ENCODE data around the gene RERE.

- TF ChIP-seq, protein P1, sequence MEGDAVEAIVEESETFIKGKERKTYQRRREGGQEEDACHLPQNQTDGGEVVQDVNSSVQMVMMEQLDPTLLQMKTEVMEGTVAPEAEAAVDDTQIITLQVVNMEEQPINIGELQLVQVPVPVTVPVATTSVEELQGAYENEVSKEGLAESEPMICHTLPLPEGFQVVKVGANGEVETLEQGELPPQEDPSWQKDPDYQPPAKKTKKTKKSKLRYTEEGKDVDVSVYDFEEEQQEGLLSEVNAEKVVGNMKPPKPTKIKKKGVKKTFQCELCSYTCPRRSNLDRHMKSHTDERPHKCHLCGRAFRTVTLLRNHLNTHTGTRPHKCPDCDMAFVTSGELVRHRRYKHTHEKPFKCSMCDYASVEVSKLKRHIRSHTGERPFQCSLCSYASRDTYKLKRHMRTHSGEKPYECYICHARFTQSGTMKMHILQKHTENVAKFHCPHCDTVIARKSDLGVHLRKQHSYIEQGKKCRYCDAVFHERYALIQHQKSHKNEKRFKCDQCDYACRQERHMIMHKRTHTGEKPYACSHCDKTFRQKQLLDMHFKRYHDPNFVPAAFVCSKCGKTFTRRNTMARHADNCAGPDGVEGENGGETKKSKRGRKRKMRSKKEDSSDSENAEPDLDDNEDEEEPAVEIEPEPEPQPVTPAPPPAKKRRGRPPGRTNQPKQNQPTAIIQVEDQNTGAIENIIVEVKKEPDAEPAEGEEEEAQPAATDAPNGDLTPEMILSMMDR (IDR thresholded peaks at IDR 0.05; ENCODE audit: low read depth, low read length, poor library complexity, severe bottlenecking) = no peak
- no peak for TF ChIP-seq EZH2phosphoT487 (IDR thresholded peaks at IDR 0.05; ENCODE audit: borderline replicate concordance, low read length)
Observed at GRCh38 chr1:8764293-8764937, 53.0 kb downstream of the RERE start.
